ENCODE measurements around the gene SIGLEC10.
A peak's percentile ranks its signal among the peaks of the same experiment; 100 is the strongest.

SIGLEC10 gene

GRCh38 chr19:51396175-51396574, 21.3 kb downstream of the SIGLEC10 start:
- no peak overlapping the region for H3K18ac ChIP-seq (ENCODE audit: low read length)

GRCh38 chr19:51394050-51394836, 23.2 kb downstream of the SIGLEC10 start:
- Histone ChIP-seq H2BK5ac (ENCODE audit: low read length) (peak overlapping the region; percentile 80), H3K36me3 (ENCODE audit: control insufficient read depth, insufficient read depth, low read length) (no peaks in the 10 kb centered on the region), H4K5ac (ENCODE audit: low read length) (peak overlapping the region; percentile 87), H3K79me1 (ENCODE audit: low read length) (peaks cover 3% of the 10 kb centered on the region), H3K18ac (ENCODE audit: low read length) (peak overlapping the region; percentile 82), H3K27ac (ENCODE audit: low read depth, low read length) (peak overlapping the region; percentile 64), H3K79me2 (ENCODE audit: control insufficient read depth, insufficient read depth, low read length) (no peaks in the 10 kb centered on the region), H3K23ac (ENCODE audit: low read length) (no peak overlapping the region), H4K8ac (ENCODE audit: low read depth, low read length) (peak overlapping the region; percentile 69), H3K4me2 (ENCODE audit: low read length) (peak overlapping the region; percentile 78), H3K9ac (ENCODE audit: low read length) (peak overlapping the region; percentile 94), H3K56ac (ENCODE audit: low read length) (peak overlapping the region; percentile 96), H2BK15ac (replicated peaks; ENCODE audit: low read depth) (no peak overlapping the region), H3K27me3 (ENCODE audit: insufficient read depth, low read length, poor library complexity) (no peaks in the 10 kb centered on the region), H2BK120ac (ENCODE audit: low read depth, low read length) (peak overlapping the region; percentile 51), H3K4me3 (ENCODE audit: low read length) (peak overlapping the region; percentile 73), H3K4ac (ENCODE audit: low read depth, low read length) (peak overlapping the region; percentile 73), H2AK5ac (ENCODE audit: low read length) (peak overlapping the region; percentile 88), H3K4me1 (ENCODE audit: control insufficient read depth, low read depth, low read length) (peaks cover 3% of the 10 kb centered on the region)
- peak; percentile 100 for DNase-seq
- no CpG with 5 or more reads among the region's 45 CpGs for WGBS (ENCODE audit: extremely low coverage, insufficient coverage, low lambda C conversion rate)

More at GRCh38 chr19:51396175-51396574, 21.3 kb downstream of the SIGLEC10 start:
- no peaks in the 10 kb centered on the region for H3K79me2 ChIP-seq (ENCODE audit: control insufficient read depth, insufficient read depth, low read length)
- no peak overlapping the region for H3K4me3 ChIP-seq (ENCODE audit: low read length)
- no CpG with 5 or more reads among the region's 2 CpGs for WGBS (ENCODE audit: extremely low coverage, insufficient coverage, low lambda C conversion rate)
- H3K36me3 ChIP-seq (ENCODE audit: control insufficient read depth, insufficient read depth, low read length) = no peaks in the 10 kb centered on the region
- no peak overlapping the region for H3K4ac ChIP-seq (ENCODE audit: low read depth, low read length)
- no peaks in the 10 kb centered on the region for H3K27me3 ChIP-seq (ENCODE audit: insufficient read depth, low read length, poor library complexity)
- H3K23ac ChIP-seq (ENCODE audit: low read length) = no peak overlapping the region
- H3K27ac ChIP-seq (ENCODE audit: low read depth, low read length) = no peak overlapping the region
- H3K56ac ChIP-seq (ENCODE audit: low read length) = no peak overlapping the region
- peaks cover 3% of the 10 kb centered on the region for H3K4me1 ChIP-seq (ENCODE audit: control insufficient read depth, low read depth, low read length)
- no peak overlapping the region for H2BK5ac ChIP-seq (ENCODE audit: low read length)
- no peak overlapping the region for H2BK15ac ChIP-seq (replicated peaks; ENCODE audit: low read depth)
- no peak overlapping the region for H4K5ac ChIP-seq (ENCODE audit: low read length)
- H3K9ac ChIP-seq (ENCODE audit: low read length) = no peak overlapping the region
- no peak for DNase-seq
- H3K79me1 ChIP-seq (ENCODE audit: low read length) = peaks cover 3% of the 10 kb centered on the region
- H2BK120ac ChIP-seq (ENCODE audit: low read depth, low read length) = no peak overlapping the region
- no peak overlapping the region for H3K4me2 ChIP-seq (ENCODE audit: low read length)
- no peak overlapping the region for H4K8ac ChIP-seq (ENCODE audit: low read depth, low read length)
- no peak overlapping the region for H2AK5ac ChIP-seq (ENCODE audit: low read length)

- H3K79me2 ChIP-seq (ENCODE audit: control insufficient read depth, insufficient read depth, low read length) = no peaks in the 10 kb centered on the region
- H3K23ac ChIP-seq (ENCODE audit: low read length) = no peak overlapping the region
- no peaks in the 10 kb centered on the region for H3K27me3 ChIP-seq (ENCODE audit: insufficient read depth, low read length, poor library complexity)
- no peak overlapping the region for H3K27ac ChIP-seq (ENCODE audit: low read depth, low read length)
- H4K5ac ChIP-seq (ENCODE audit: low read length) = no peak overlapping the region
- H3K9ac ChIP-seq (ENCODE audit: low read length) = no peak overlapping the region
- no peak overlapping the region for H3K4ac ChIP-seq (ENCODE audit: low read depth, low read length)
- H3K79me1 ChIP-seq (ENCODE audit: low read length) = peaks cover 3% of the 10 kb centered on the region
- H2AK5ac ChIP-seq (ENCODE audit: low read length) = no peak overlapping the region
- DNase-seq = no peak
- no peak overlapping the region for H3K4me2 ChIP-seq (ENCODE audit: low read length)
- WGBS (ENCODE audit: extremely low coverage, insufficient coverage, low lambda C conversion rate) = no CpG with 5 or more reads among the region's 1 CpG
- no peak overlapping the region for H2BK5ac ChIP-seq (ENCODE audit: low read length)
- H3K4me3 ChIP-seq (ENCODE audit: low read length) = no peak overlapping the region
- no peaks in the 10 kb centered on the region for H3K36me3 ChIP-seq (ENCODE audit: control insufficient read depth, insufficient read depth, low read length)
- H3K56ac ChIP-seq (ENCODE audit: low read length) = no peak overlapping the region
- no peak overlapping the region for H3K18ac ChIP-seq (ENCODE audit: low read length)
- H2BK120ac ChIP-seq (ENCODE audit: low read depth, low read length) = no peak overlapping the region
- peaks cover 3% of the 10 kb centered on the region for H3K4me1 ChIP-seq (ENCODE audit: control insufficient read depth, low read depth, low read length)
- no peak overlapping the region for H4K8ac ChIP-seq (ENCODE audit: low read depth, low read length)
- no peak overlapping the region for H2BK15ac ChIP-seq (replicated peaks; ENCODE audit: low read depth)
These were observed 24.7 kb downstream of the SIGLEC10 start for GRCh38 chr19:51392701-51393100.

- H2BK15ac ChIP-seq (replicated peaks; ENCODE audit: low read depth) = no peak overlapping the region
- no peak overlapping the region for H3K4me3 ChIP-seq (ENCODE audit: low read length)
- H2AK5ac ChIP-seq (ENCODE audit: low read length) = no peak overlapping the region
- H3K36me3 ChIP-seq (ENCODE audit: control insufficient read depth, insufficient read depth, low read length) = no peaks in the 10 kb centered on the region
- H3K4ac ChIP-seq (ENCODE audit: low read depth, low read length) = peak overlapping the region; percentile 37
- no peak overlapping the region for H4K5ac ChIP-seq (ENCODE audit: low read length)
- no peaks in the 10 kb centered on the region for H3K27me3 ChIP-seq (ENCODE audit: insufficient read depth, low read length, poor library complexity)
- no peak overlapping the region for H3K23ac ChIP-seq (ENCODE audit: low read length)
- peak overlapping the region; percentile 31 for H2BK120ac ChIP-seq (ENCODE audit: low read depth, low read length)
- H3K79me2 ChIP-seq (ENCODE audit: control insufficient read depth, insufficient read depth, low read length) = no peaks in the 10 kb centered on the region
- H4K8ac ChIP-seq (ENCODE audit: low read depth, low read length) = no peak overlapping the region
- H3K27ac ChIP-seq (ENCODE audit: low read depth, low read length) = no peak overlapping the region
- H3K56ac ChIP-seq (ENCODE audit: low read length) = peak overlapping the region; percentile 8
- H2BK5ac ChIP-seq (ENCODE audit: low read length) = no peak overlapping the region
- H3K4me2 ChIP-seq (ENCODE audit: low read length) = no peak overlapping the region
- no CpG with 5 or more reads among the region's 8 CpGs for WGBS (ENCODE audit: extremely low coverage, insufficient coverage, low lambda C conversion rate)
- peak overlapping the region; percentile 15 for H3K18ac ChIP-seq (ENCODE audit: low read length)
- DNase-seq = no peak
- H3K79me1 ChIP-seq (ENCODE audit: low read length) = peaks cover 3% of the 10 kb centered on the region
- H3K4me1 ChIP-seq (ENCODE audit: control insufficient read depth, low read depth, low read length) = peaks cover 3% of the 10 kb centered on the region
- no peak overlapping the region for H3K9ac ChIP-seq (ENCODE audit: low read length)
These were observed 26.3 kb downstream of the SIGLEC10 start for GRCh38 chr19:51391073-51391611.

- H3K23ac ChIP-seq (ENCODE audit: low read length) = no peak overlapping the region
- no peak overlapping the region for H4K8ac ChIP-seq (ENCODE audit: low read depth, low read length)
- no peak for DNase-seq
- no CpG with 5 or more reads among the region's 14 CpGs for WGBS (ENCODE audit: extremely low coverage, insufficient coverage, low lambda C conversion rate)
- H2AK5ac ChIP-seq (ENCODE audit: low read length) = no peak overlapping the region
- H4K5ac ChIP-seq (ENCODE audit: low read length) = no peak overlapping the region
- H3K36me3 ChIP-seq (ENCODE audit: control insufficient read depth, insufficient read depth, low read length) = no peaks in the 10 kb centered on the region
- H2BK120ac ChIP-seq (ENCODE audit: low read depth, low read length) = no peak overlapping the region
- H2BK15ac ChIP-seq (replicated peaks; ENCODE audit: low read depth) = no peak overlapping the region
- H3K9ac ChIP-seq (ENCODE audit: low read length) = no peak overlapping the region
- no peak overlapping the region for H3K27ac ChIP-seq (ENCODE audit: low read depth, low read length)
- H3K4me2 ChIP-seq (ENCODE audit: low read length) = no peak overlapping the region
- peak overlapping the region; percentile 15 for H3K56ac ChIP-seq (ENCODE audit: low read length)
- no peaks in the 10 kb centered on the region for H3K79me2 ChIP-seq (ENCODE audit: control insufficient read depth, insufficient read depth, low read length)
- H3K18ac ChIP-seq (ENCODE audit: low read length) = no peak overlapping the region
- H3K4ac ChIP-seq (ENCODE audit: low read depth, low read length) = no peak overlapping the region
- H3K4me3 ChIP-seq (ENCODE audit: low read length) = no peak overlapping the region
- H3K79me1 ChIP-seq (ENCODE audit: low read length) = no peaks in the 10 kb centered on the region
- no peaks in the 10 kb centered on the region for H3K27me3 ChIP-seq (ENCODE audit: insufficient read depth, low read length, poor library complexity)
- no peak overlapping the region for H2BK5ac ChIP-seq (ENCODE audit: low read length)
- peaks cover 3% of the 10 kb centered on the region for H3K4me1 ChIP-seq (ENCODE audit: control insufficient read depth, low read depth, low read length)
These were observed 28.3 kb downstream of the SIGLEC10 start for GRCh38 chr19:51389143-51389542.
